Karpas-422 (cell line): ENCODE data around the gene CAPZB. TPM values are rescaled to one million over a fixed set of nuclear protein-coding genes. Genes with fewer than 3 reads are reported as not detected.

Experiments
- DNase-seq: peaks from one replicate; pipeline ENCODE4 v3.0.0-alpha.2; 2015
- H2AFZ ChIP-seq: fragments of 200-600 bp; sonication (generic); 2 replicates; pipeline ENCODE4 v1.6.1; 2014; ENCODE audit warnings: antibody characterized with exemption, low read length, mixed read lengths
- H3K27ac ChIP-seq: fragments of 200-600 bp; sonication (generic); 2 replicates; pipeline ENCODE4 v1.5.1; 2014; ENCODE audit warnings: mild to moderate bottlenecking, low read length, moderate library complexity
- H3K27me3 ChIP-seq: fragments of 200-600 bp; sonication (generic); 2 replicates; pipeline ENCODE4 v1.6.1; 2014; ENCODE audit warnings: low read length, mixed read lengths
- H3K36me3 ChIP-seq: fragments of 200-600 bp; sonication (generic); 2 replicates; pipeline ENCODE4 v1.6.1; 2014; ENCODE audit warnings: low read length, mixed read lengths; ENCODE audit not compliant: insufficient read depth
- H3K4me1 ChIP-seq: fragments of 200-600 bp; sonication (generic); 2 replicates; pipeline ENCODE4 v1.6.1; 2014; ENCODE audit warnings: mild to moderate bottlenecking, low read length, mixed read lengths
- H3K4me2 ChIP-seq: fragments of 200-600 bp; sonication (generic); 2 replicates; pipeline ENCODE4 v1.6.1; 2014; ENCODE audit warnings: low read length, low read depth, mild to moderate bottlenecking; ENCODE audit not compliant: poor library complexity, severe bottlenecking
- H3K4me3 ChIP-seq: fragments of 200-600 bp; sonication (generic); 2 replicates; pipeline ENCODE4 v1.5.1; 2014; ENCODE audit warnings: mild to moderate bottlenecking, antibody characterized with exemption, low read length, mixed read lengths
- H3K79me2 ChIP-seq: fragments of 200-600 bp; sonication (generic); 2 replicates; pipeline ENCODE4 v1.6.1; 2014; ENCODE audit warnings: mild to moderate bottlenecking, low read length, mixed read lengths
- H3K9ac ChIP-seq: fragments of 200-600 bp; sonication (generic); 2 replicates; pipeline ENCODE4 v1.6.0; 2014; ENCODE audit warnings: low read length
- H3K9me2 ChIP-seq: fragments of 200-600 bp; sonication (generic), shearing (Covaris generic); replicated peaks from 2 replicates; pipeline ENCODE4 v1.6.0; 2014; ENCODE audit warnings: mild to moderate bottlenecking, low read length, moderate library complexity; ENCODE audit not compliant: insufficient read depth
- H3K9me3 ChIP-seq: fragments of 300-700, 200-600 bp; sonication (generic); 2 replicates; pipeline ENCODE4 v1.6.1; 2014; ENCODE audit warnings: low read length, mixed read lengths
- H4K20me1 ChIP-seq: fragments of 200-600 bp; sonication (generic); 2 replicates; pipeline ENCODE4 v1.6.1; 2014; ENCODE audit warnings: mild to moderate bottlenecking, antibody characterized with exemption, low read length, low read depth; ENCODE audit not compliant: insufficient read depth
- total RNA-seq: library from RNA; depleted of rRNA; stranded (reverse); fragments of >200 nt; shearing (Covaris generic); gene quantifications from 2 replicates; pipeline ENCODE4 v1.2.3, GENCODE V29; 2014; ENCODE audit warnings: low replicate concordance

The CAPZB gene
- total RNA-seq, 1 experiment from 2014 or later: 55.5 TPM

DNA sequence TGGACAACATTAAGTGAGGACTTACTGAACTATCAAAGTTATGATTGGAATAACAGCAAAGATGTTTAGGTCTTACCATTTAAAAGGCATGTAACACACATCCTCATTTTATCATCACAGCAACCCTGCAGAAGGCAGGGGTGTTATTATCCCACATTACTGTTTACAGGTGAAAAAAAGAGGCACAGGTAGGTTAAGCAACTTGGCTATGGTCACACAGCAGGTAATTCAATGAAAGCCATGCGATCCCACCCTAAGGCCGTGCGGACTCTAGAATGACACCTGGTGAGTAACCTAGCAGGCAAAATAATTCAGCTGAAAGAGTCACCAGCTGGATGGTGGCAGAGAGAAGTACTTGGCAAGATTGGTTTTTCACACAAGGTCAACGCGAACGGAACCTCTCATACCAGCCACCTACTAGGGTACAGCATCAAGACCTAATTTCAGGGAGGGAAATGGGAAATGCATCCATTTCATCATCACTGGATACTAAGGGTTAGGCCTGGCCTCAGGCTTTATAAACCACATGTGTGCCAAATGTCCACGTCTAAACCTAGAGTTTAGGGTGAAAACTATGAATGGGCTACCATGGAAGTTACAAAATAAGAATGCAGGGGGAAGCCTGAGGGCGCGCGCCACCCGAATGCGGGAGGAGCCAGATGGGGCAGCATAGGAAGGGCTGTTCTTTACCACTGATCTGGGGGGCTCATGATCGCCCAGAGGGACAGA is 88.0 kb downstream of the CAPZB start:
- no peak overlapping the region for H3K4me2 ChIP-seq
- no peak overlapping the region for H3K4me3 ChIP-seq
- DNase-seq: no peak
- H2AFZ ChIP-seq: no peak overlapping the region
- H3K79me2 ChIP-seq: peaks cover 90% of the 10 kb centered on the region
- H3K9ac ChIP-seq: no peak overlapping the region
- peaks cover 9% of the 10 kb centered on the region for H3K4me1 ChIP-seq
- no peak overlapping the region for H3K27ac ChIP-seq
- no peaks in the 10 kb centered on the region for H3K9me2 ChIP-seq
- H3K9me3 ChIP-seq: no peaks in the 10 kb centered on the region
- no peaks in the 10 kb centered on the region for H4K20me1 ChIP-seq
- H3K36me3 ChIP-seq: no peaks in the 10 kb centered on the region
- no peaks in the 10 kb centered on the region for H3K27me3 ChIP-seq

- Histone ChIP-seq H3K79me2 (peaks cover 88% of the 10 kb centered on the region), H2AFZ (no peak overlapping the region), H3K9me2 (no peaks in the 10 kb centered on the region), H3K9ac (no peak overlapping the region), H3K4me1 (peaks cover 9% of the 10 kb centered on the region), H3K27ac (no peak overlapping the region), H3K4me3 (no peak overlapping the region), H4K20me1 (no peaks in the 10 kb centered on the region), H3K36me3 (no peaks in the 10 kb centered on the region), H3K27me3 (no peaks in the 10 kb centered on the region), H3K9me3 (no peaks in the 10 kb centered on the region), H3K4me2 (no peak overlapping the region)
- no peak for DNase-seq
These were observed 89.1 kb downstream of the CAPZB start for GRCh38 chr1:19396280-19396679.

- Histone ChIP-seq H3K79me2 (peaks cover 88% of the 10 kb centered on the region), H3K27me3 (no peaks in the 10 kb centered on the region), H3K4me1 (peaks cover 9% of the 10 kb centered on the region), H4K20me1 (no peaks in the 10 kb centered on the region), H3K9me3 (no peaks in the 10 kb centered on the region), H3K9me2 (no peaks in the 10 kb centered on the region), H3K9ac (no peak overlapping the region), H3K4me3 (no peak overlapping the region), H2AFZ (no peak overlapping the region), H3K36me3 (no peaks in the 10 kb centered on the region), H3K4me2 (no peak overlapping the region), H3K27ac (no peak overlapping the region)
- no peak for DNase-seq
These were observed 89.6 kb downstream of the CAPZB start for GRCh38 chr1:19395678-19396192.

- Histone ChIP-seq H4K20me1 (0 out of 2 replicates have a peak, but pooled peaks cover 6% of the 10 kb centered on the region), H3K4me2 (no peak overlapping the region), H3K36me3 (no peaks in the 10 kb centered on the region), H3K27ac (no peak overlapping the region), H3K79me2 (peaks cover 89% of the 10 kb centered on the region), H3K4me3 (no peak overlapping the region), H3K9me3 (no peaks in the 10 kb centered on the region), H3K9me2 (no peaks in the 10 kb centered on the region), H3K27me3 (no peaks in the 10 kb centered on the region), H2AFZ (no peak overlapping the region), H3K9ac (no peak overlapping the region), H3K4me1 (peaks cover 9% of the 10 kb centered on the region)
- no peak for DNase-seq
These were observed 92.3 kb downstream of the CAPZB start for GRCh38 chr1:19393046-19393445.

DNA sequence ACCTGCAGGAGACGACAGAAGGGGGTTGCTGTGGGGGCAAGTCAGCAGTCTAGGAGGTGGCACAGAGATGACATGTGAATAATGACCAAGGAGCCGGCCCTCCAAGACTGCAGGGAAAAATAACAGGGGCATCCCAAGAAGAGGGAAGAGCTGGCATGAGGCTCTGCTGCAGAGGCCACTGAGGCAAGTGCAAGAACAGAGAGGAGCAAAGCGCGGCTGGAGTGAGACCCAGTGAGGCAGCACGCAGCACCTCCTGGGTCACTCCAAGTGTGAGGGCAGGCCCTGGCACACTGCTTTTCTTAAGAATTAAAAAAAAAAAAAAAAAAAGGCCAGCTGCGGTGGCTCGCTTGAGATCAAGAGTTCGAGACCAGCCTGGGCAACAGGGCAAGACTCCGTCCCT is 93.1 kb downstream of the CAPZB start:
- Histone ChIP-seq H3K4me3 (no peak overlapping the region), H3K4me2 (no peak overlapping the region), H3K9me3 (no peaks in the 10 kb centered on the region), H3K79me2 (peaks cover 89% of the 10 kb centered on the region), H3K9ac (no peak overlapping the region), H3K4me1 (peaks cover 9% of the 10 kb centered on the region), H2AFZ (no peak overlapping the region), H4K20me1 (0 out of 2 replicates have a peak, but pooled peaks cover 6% of the 10 kb centered on the region), H3K27ac (no peak overlapping the region), H3K36me3 (no peaks in the 10 kb centered on the region), H3K9me2 (no peaks in the 10 kb centered on the region), H3K27me3 (no peaks in the 10 kb centered on the region)
- no peak for DNase-seq

GRCh38 chr1:19391596-19391981 is 93.8 kb downstream of the CAPZB start:
- Histone ChIP-seq H3K4me1 (peaks cover 9% of the 10 kb centered on the region), H3K4me3 (no peak overlapping the region), H4K20me1 (0 out of 2 replicates have a peak, but pooled peaks cover 6% of the 10 kb centered on the region), H3K27me3 (no peaks in the 10 kb centered on the region), H2AFZ (no peak overlapping the region), H3K9me3 (no peaks in the 10 kb centered on the region), H3K4me2 (no peak overlapping the region), H3K9me2 (no peaks in the 10 kb centered on the region), H3K27ac (no peak overlapping the region), H3K9ac (no peak overlapping the region), H3K79me2 (peaks cover 90% of the 10 kb centered on the region), H3K36me3 (no peaks in the 10 kb centered on the region)
- no peak for DNase-seq

- Histone ChIP-seq H3K79me2 (peaks cover 89% of the 10 kb centered on the region), H3K4me2 (no peak overlapping the region)
These were observed 94.3 kb downstream of the CAPZB start for GRCh38 chr1:19390901-19391595.

DNA sequence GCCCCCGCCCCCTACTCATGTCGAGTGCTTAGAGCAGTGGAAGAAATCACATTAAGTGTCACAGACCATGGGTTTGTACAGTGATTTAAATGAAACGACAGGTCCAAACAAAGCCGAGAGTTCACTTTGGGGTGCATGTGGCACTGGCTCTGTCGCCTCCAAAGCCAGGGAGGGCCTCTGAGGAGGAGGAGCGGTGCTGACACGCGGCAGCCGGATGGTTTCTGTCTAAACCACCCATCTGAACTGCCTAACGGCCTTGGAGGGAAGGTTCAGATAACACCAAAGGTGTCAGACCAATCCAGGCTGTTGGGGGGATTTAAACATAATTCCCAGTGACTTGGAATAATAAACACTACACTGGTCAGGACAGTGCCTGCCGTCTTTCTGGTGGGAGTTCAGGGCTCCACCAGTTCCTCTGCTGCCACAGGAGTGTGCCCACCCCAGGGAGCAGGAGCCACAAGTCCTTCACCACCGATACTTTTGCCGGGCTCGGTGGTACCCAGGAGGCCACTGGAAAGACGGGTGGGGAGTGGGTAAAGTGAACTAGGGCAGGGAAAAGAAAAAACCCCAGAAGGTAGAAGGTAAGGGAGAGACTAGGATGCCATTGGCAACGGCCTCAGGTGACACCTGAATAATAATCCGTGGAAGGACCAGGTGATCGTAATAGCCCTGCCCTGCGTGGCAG is 95.0 kb downstream of the CAPZB start:
- DNase-seq: no peak
- peaks cover 9% of the 10 kb centered on the region for H3K4me1 ChIP-seq
- H2AFZ ChIP-seq: no peak overlapping the region
- H3K9ac ChIP-seq: no peak overlapping the region
- H3K27me3 ChIP-seq: no peaks in the 10 kb centered on the region
- H3K4me2 ChIP-seq: no peak overlapping the region
- H3K36me3 ChIP-seq: peaks cover 2% of the 10 kb centered on the region; the same call in 1 of the 2 replicates
- H4K20me1 ChIP-seq: 0 out of 2 replicates have a peak, but pooled peaks cover 6% of the 10 kb centered on the region
- no peak overlapping the region for H3K27ac ChIP-seq
- H3K9me2 ChIP-seq: no peaks in the 10 kb centered on the region
- H3K4me3 ChIP-seq: no peak overlapping the region
- no peaks in the 10 kb centered on the region for H3K9me3 ChIP-seq
- H3K79me2 ChIP-seq: peaks cover 81% of the 10 kb centered on the region

More at GRCh38 chr1:19390901-19391595, 94.3 kb downstream of the CAPZB start:
- H3K9me3 ChIP-seq: no peaks in the 10 kb centered on the region
- H3K9me2 ChIP-seq: no peaks in the 10 kb centered on the region
- H2AFZ ChIP-seq: no peak overlapping the region
- H3K27me3 ChIP-seq: no peaks in the 10 kb centered on the region
- no peak overlapping the region for H3K27ac ChIP-seq
- DNase-seq: peak; percentile 76
- H3K4me1 ChIP-seq: peaks cover 9% of the 10 kb centered on the region
- H3K9ac ChIP-seq: no peak overlapping the region
- H3K36me3 ChIP-seq: no peaks in the 10 kb centered on the region
- 0 out of 2 replicates have a peak, but pooled peaks cover 6% of the 10 kb centered on the region for H4K20me1 ChIP-seq
- no peak overlapping the region for H3K4me3 ChIP-seq
